Dendritic cell treated with granulocyte-macrophage colony-stimulating factor and Interleukin-4, amounts not matched to agents 40 ng/mL and 50 ng/mL, for 4 days (primary cell): ENCODE data around the gene GRP.

Source experiments
- H3K27ac Mint-ChIP-seq: one replicate; pipeline ENCODE4 v1.8.0; 2022; ENCODE audit warnings: mild to moderate bottlenecking, mixed read lengths
- H3K27me3 Mint-ChIP-seq: one replicate; pipeline ENCODE4 v1.8.0; 2022; ENCODE audit warnings: mild to moderate bottlenecking, mixed read lengths
- H3K36me3 Mint-ChIP-seq: one replicate; pipeline ENCODE4 v1.8.0; 2022; ENCODE audit warnings: low read depth, mixed read lengths
- H3K4me1 Mint-ChIP-seq: one replicate; pipeline ENCODE4 v1.8.0; 2022; ENCODE audit warnings: low read depth, mixed read lengths
- H3K4me3 Mint-ChIP-seq: one replicate; pipeline ENCODE4 v1.8.0; 2022; ENCODE audit warnings: mild to moderate bottlenecking, moderate library complexity, mixed read lengths
- H3K9me3 Mint-ChIP-seq: one replicate; pipeline ENCODE4 v1.8.0; 2022; ENCODE audit warnings: mixed read lengths
- intact Hi-C: fragments of 100-400 bp; cut with micrococcal nuclease; formaldehyde crosslinking; loops from one replicate; pipeline ENCODE4 v1.15.0; 2022

The GRP gene

DNA sequence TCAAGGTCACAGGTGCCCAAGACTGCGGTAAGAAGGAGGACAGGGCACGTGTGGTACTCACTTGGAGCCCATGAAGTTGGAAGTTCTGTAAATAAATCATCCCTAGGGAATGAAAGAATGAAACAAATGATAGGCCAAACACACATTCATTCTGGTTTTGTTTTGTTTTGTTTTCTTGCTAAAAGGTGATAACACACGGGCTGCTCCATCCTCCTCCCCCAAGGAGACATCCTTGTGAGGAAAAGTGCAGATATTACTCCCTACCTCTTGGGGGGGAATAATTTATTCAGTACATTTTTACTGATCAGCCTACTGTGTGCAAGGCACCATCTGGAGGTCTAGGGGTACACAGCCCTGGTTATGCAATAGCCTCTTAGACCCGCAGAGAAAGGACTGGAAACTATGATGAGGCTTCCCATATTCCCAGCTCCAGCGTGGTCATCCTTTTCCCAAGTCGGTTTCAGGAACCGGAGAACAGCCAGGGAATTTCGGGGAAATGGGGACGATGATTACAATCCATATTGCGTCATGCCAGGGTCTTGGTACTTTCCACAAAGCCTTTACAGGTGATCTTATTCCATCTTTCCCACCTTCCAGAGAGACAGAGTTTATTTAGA is 47.0 kb downstream of the GRP start:
- Mint-ChIP-seq H3K27me3 (peaks cover 92% of the 10 kb centered on the region), H3K27ac (no peak overlapping the region), H3K4me3 (no peak overlapping the region), H3K9me3 (no peaks in the 10 kb centered on the region), H3K4me1 (peaks cover 23% of the 10 kb centered on the region), H3K36me3 (no peaks in the 10 kb centered on the region)
- intact Hi-C loops = no loop called here

DNA sequence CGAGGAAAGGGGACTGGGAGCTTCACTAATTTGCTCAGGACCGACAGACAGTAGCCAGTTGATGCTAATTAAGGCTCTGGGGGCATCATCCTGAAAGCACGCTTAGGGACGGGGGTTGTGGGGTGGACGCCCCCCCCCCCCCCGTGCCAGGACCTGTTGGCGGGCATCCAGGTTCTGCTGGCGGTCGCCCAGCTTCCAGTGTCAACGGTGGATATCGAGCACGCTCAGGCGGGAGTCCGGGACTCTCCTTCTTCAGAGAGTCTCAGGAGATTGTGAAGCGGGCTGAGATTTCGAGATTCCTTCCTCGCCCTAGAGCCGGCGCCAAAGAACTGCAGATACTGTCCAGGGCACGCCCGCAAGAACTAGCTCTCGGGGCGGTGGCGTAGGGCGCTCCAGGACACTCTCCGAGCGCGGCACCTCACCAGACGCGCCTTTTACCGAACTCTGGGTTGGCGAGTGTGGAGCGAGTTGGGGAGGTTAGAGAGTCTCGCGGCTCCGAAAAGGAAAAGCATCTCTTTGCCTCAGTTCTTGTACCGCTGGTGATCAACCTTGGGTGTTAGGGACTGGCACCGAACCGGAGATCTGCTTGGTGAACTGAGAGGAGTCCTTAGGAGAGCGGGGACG is 47.7 kb downstream of the GRP start:
- Mint-ChIP-seq H3K4me1 (peaks cover 23% of the 10 kb centered on the region), H3K4me3 (no peak overlapping the region), H3K36me3 (no peaks in the 10 kb centered on the region), H3K27ac (no peak overlapping the region), H3K27me3 (peaks cover 95% of the 10 kb centered on the region), H3K9me3 (no peaks in the 10 kb centered on the region)
- intact Hi-C loops = no loop called here

DNA sequence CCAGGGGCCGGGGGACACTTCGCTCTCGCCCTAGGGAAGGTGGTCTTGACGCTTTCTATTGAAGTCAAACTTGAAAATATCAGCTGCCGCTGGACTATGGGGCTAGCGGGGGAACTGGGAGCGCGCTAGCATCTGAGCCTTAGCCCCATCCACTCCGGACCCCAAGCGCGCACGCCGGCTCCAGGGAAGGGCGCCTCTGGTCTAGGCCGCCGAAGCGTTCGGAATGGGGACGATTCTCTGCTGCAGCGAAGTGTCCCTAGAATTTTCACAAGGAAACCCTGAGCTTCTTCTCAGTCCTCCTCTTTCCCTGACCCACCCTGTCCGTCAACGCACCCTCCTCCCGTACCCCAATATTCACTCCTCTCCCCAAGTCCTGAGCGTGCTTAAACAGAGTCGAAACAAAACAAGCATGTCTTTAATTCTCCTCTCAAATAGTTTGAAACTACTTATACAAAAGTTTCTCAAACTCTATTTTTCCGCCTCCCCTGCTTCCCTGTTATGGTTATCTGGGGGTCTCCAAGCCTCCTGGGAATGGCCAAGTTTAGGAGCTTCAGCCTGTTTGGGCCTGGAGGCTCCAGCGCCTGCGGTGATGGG is 48.3 kb downstream of the GRP start:
- Mint-ChIP-seq H3K27me3 (peaks cover 91% of the 10 kb centered on the region), H3K36me3 (no peaks in the 10 kb centered on the region), H3K27ac (no peak overlapping the region), H3K4me1 (peaks cover 23% of the 10 kb centered on the region), H3K4me3 (no peak overlapping the region), H3K9me3 (no peaks in the 10 kb centered on the region)
- intact Hi-C loops = no loop called here

DNA sequence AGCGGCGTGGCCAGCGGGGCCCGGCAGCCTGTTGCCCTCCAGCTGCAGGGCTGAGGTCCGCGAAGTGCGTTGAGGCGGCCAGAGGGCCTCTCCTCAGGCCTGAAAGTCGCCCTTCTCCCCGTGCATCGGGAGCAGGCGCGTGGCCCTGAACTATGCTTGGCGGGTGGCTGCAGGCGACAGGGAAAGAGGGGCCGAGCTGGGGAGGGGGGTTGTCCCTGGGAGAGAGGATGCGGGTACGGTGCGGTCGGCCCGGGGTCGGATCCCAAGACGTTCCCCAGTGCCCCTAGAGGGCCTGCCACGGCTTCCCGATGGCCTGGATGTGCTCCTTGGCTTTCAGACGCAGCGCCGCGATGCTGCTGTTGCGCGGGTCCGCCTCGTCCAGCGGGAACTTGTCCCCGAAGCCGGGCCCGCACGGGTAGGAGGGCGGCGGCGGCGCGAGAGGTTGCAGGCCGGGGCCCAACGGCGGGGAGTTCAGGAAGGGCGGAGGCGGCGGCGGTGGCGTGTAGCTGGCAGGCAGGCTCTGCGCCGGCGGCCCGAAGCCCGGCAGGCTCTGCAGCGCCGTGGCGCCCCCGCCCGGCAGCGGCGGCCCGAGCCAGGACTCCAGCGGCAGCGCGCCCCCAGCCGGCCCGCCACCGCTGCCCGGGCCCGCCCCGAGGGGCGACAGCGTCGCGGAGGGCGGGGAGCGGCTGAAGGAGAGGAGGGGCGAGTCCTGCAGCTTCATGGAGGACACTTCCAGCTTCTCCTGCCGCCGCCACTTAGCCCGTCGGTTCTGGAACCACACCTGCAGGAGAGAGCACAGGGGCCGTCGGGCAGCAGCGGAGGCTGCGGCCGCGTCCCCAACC is 49.0 kb downstream of the GRP start:
- Mint-ChIP-seq H3K27me3 (peaks cover 91% of the 10 kb centered on the region), H3K36me3 (no peaks in the 10 kb centered on the region), H3K4me3 (peak overlapping the region; percentile 43), H3K4me1 (peaks cover 30% of the 10 kb centered on the region), H3K27ac (no peak overlapping the region), H3K9me3 (no peaks in the 10 kb centered on the region)
- intact Hi-C loops = no loop called here

DNA sequence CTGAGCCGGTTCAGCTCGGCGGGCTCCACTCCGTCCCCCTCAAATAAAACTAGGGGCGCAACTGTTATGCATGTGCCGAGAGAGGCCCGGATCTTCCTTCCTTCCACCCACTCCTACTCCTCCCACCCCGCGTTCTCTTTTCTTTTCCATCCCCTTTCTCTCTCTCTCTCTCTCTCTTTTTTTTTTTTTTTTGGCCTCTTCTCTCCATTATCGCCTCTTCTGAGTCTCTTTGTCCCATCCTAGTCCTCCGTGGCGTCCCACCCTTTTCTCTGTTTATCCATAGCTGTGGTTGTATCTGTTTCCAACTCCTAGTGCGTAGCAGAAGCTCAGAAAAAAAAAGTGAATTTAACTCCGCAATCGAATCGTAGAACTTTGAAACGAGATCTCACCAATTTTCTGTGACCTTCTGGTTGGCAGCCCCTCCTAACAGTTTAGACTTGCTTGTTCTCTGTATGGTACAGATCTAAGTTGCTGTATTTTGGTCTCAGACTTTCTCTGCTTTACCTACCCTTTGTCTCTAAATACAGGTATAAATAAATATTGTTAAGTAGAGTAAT is 49.7 kb downstream of the GRP start:
- intact Hi-C loops = no loop called here
- Mint-ChIP-seq H3K4me3 (no peak overlapping the region), H3K27me3 (peaks cover 91% of the 10 kb centered on the region), H3K4me1 (peaks cover 31% of the 10 kb centered on the region), H3K9me3 (no peaks in the 10 kb centered on the region), H3K27ac (no peak overlapping the region), H3K36me3 (no peaks in the 10 kb centered on the region)

DNA sequence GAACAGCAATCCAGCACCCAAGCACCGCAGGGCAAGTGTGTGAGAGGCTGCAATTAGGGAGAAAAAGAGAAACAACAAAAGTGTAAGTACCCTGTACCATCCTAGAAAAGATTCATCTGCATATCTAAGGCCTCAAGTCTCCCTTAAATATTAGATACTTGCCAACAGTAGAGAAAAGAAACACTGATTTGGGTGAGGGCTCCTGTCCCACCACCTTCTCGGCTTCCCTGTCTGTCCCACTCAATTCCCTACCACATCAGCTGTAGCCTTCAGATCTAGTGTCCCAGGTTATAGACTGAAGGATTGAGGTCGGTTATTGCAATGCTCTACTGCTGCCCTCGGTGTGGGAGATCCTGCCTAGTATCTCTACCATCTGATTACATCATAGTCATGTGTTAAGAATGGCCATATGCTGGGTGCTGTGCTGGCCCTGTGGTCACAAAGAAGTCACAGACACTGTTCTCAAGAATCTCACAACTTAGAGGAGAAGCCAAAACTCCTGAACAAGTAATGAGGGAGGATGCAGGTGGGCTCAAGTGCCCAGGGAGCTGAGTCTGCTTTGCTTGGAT is 50.8 kb downstream of the GRP start:
- no peaks in the 10 kb centered on the region for H3K36me3 Mint-ChIP-seq
- H3K4me3 Mint-ChIP-seq = no peak overlapping the region
- H3K9me3 Mint-ChIP-seq = no peaks in the 10 kb centered on the region
- no peak overlapping the region for H3K27ac Mint-ChIP-seq
- H3K4me1 Mint-ChIP-seq = peaks cover 23% of the 10 kb centered on the region
- H3K27me3 Mint-ChIP-seq = peaks cover 90% of the 10 kb centered on the region
- intact Hi-C loops = no loop called here

DNA sequence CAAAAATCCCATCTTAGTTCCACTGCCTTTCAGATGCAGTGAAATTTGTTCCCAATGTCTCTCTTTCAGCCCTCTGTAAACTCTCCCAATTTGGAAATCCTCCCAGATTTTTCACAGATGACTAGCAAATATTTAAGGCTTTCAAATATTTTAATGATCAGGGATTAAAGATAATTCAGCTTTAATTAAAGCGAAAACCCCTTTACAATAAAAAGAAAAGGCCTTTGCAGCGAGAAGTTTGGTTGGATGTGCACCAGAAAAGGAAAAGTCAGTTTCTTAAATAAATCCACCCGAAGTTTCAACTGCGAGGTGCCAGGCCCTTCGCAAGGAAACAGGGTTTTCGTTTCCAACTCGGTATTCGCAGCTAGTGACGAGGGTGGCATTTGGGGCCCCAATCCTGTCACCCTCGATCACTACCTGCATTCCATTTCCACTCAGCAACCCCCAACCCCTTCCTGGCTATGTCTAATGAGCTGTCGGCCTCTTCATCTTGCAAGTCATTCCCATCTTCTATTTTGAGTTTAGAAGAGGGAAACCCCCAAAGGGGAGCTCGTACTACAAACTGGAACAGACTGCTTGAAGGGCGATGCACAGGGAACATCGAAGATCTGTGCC is 51.8 kb downstream of the GRP start:
- H3K27me3 Mint-ChIP-seq = peaks cover 90% of the 10 kb centered on the region
- H3K4me3 Mint-ChIP-seq = no peak overlapping the region
- peaks cover 23% of the 10 kb centered on the region for H3K4me1 Mint-ChIP-seq
- H3K9me3 Mint-ChIP-seq = no peaks in the 10 kb centered on the region
- H3K36me3 Mint-ChIP-seq = no peaks in the 10 kb centered on the region
- no peak overlapping the region for H3K27ac Mint-ChIP-seq
- intact Hi-C loops = no loop called here

DNA sequence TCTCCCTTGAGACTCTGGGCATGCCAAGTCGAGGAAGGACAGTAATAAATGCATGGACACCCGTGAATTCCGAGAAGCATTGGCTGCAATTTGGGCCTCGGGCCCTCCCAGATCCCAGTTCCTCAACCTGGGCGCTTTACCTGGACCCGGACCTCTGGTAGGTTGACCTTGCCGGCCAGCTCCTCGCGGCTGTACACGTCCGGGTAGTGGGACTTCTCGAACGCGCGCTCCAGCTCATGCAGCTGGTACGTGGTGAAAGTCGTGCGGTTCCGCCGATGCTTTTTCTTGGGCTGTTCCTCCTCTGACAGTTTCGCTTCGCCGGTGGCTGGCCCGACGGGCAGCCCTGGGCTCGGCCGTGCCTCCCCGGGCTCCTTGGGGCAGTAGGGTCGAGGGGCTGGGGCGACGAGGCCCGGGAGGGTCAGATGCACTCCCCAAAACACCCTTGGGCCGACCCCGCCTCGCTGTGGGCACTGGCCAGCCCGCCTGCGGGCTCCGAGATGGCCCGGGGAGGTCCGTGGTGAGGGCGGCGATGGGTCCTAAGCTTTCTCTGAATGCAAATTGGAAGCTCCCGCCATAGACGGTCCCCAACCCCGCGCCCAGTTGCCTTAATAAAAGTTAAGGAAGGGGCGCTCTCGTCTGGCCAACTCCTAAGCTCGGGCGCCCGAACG is 52.4 kb downstream of the GRP start:
- Mint-ChIP-seq H3K27me3 (peaks cover 89% of the 10 kb centered on the region), H3K36me3 (no peaks in the 10 kb centered on the region), H3K27ac (no peak overlapping the region), H3K4me3 (peak overlapping the region; percentile 38), H3K9me3 (no peaks in the 10 kb centered on the region), H3K4me1 (peaks cover 23% of the 10 kb centered on the region)
- intact Hi-C loops = no loop called here

DNA sequence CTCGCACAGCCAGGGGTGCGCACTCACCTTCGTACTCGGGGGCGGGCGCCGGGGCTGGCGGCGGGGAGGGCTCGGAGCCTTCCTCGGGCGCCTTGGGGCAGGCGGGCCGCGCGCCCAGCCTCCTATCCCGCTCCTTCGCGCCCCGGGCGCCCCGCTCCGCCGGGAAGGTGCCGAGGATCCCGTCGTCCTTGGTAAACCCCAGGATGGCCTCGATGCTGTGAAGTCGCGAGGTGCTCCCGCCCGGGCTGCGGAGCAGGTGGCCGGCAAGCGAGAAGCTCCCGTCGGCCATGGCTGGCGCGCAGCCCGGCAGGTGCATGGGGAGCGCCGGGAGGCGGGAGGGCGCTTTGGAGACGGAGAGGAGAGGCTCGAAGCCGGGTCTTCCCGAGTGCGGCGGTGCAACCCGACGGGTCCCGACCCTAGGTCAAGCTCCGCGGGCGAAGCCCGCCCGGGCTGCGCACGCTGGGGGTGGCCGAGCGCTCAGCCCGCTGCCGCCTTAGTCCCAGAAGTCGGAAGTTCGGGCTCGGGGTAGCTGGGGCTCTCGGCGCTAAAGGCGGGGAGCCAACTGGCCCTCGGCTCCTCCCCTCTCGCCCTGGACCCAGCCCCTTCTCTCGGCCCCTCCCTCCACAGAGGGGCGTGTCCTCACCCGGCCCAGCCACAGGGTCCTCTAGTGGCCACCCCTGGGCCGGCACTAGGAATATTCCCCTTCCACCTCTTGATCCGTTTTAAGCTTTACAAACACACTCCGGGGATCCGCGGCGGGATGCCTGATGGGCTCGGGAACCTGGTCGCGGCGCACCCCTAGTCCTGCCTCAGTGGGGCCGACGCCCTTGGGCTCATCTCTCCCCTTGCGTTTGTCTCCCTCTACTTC is 53.2 kb downstream of the GRP start, which contains the start of gene RAX:
TSS of gene RAX (minus strand) at position 564 of the 868 bp plus-strand sequence. CDS start at position 316, 248 bp downstream.
- no peaks in the 10 kb centered on the region for H3K36me3 Mint-ChIP-seq
- H3K27ac Mint-ChIP-seq = no peak within 1 kb of the TSS
- intact Hi-C loops = no loop called here
- H3K9me3 Mint-ChIP-seq = no peaks in the 10 kb centered on the region
- peak within 1 kb of the TSS; percentile 38 for H3K4me3 Mint-ChIP-seq
- H3K4me1 Mint-ChIP-seq = peaks cover 22% of the 10 kb centered on the region
- H3K27me3 Mint-ChIP-seq = peaks cover 86% of the 10 kb centered on the region

DNA sequence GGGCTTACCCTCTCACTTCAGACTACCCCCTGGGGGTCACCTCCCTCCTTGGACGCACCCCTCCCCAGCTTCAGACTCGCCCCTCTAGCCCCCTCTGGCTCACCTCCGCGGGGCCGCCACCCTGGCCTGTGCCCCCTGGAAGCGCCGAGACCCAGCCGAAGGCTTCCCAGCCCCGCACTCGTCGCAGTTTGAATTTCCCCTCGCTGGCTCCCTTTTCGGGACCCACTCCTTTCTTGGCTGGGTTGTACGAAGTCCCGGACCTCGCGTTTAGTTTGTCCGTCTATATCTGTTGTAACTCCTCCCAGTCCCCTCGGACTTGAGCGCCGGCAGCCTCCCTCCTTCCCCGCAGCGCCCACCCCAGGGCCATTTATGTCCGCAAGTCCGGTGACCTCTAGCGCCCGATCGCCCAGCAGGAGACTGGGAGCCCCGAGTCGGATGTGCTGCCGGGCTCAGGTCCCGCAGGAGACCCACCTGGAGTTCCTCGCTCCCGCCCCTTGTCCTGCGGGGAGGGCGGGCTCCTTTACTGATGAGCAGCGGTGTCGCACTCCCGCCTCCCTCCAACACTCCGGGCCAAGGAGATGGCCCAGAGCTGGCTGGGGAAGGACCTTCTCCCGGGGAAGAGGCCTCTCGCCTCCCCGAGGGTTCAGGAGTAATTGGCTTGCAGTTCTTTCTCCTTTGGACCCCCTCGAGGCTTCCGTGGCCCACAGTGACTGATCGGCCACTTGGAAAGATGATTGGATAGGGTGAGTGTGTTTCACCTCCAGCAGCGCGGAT is 54.0 kb downstream of the GRP start:
- no peak overlapping the region for H3K4me3 Mint-ChIP-seq
- H3K27ac Mint-ChIP-seq = no peak overlapping the region

DNA sequence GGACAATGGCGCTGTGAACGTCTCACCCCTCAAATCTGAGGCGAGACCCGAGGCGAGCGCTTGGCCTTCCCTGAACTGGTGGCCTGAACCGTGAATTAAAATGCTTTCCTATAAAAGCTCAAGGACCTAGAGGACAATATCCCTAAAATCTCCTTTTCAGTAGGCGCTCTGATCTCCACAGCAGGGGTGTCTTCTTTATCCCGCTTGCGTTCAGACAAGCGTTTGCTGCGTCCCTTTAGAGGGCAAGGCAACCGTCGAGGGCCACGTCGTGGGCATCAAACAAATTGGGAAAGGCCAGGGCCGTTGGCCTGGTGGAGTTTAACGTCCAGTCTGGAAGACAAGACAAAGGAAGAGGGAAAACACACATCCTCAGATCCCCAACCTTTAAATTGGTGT is 54.6 kb downstream of the GRP start:
- Mint-ChIP-seq H3K36me3 (no peaks in the 10 kb centered on the region), H3K27ac (no peak overlapping the region), H3K4me1 (peaks cover 11% of the 10 kb centered on the region), H3K9me3 (no peaks in the 10 kb centered on the region), H3K4me3 (no peak overlapping the region), H3K27me3 (peaks cover 81% of the 10 kb centered on the region)
- intact Hi-C loops = no loop called here

More for the DNA sequence above, 54.0 kb downstream of the GRP start:
- no peaks in the 10 kb centered on the region for H3K9me3 Mint-ChIP-seq
- no peaks in the 10 kb centered on the region for H3K36me3 Mint-ChIP-seq
- intact Hi-C loops = no loop called here
- H3K27me3 Mint-ChIP-seq = peaks cover 83% of the 10 kb centered on the region
- H3K4me1 Mint-ChIP-seq = peaks cover 14% of the 10 kb centered on the region
